T-helper 2 cell treated with Interferon-gamma antibody and Interleukin-4, amounts not matched to agents 5 μg/mL and 100 μg/mL, for 36 hours (primary cell): ENCODE data around the gene CR2.
A peak's percentile ranks its signal among the peaks of the same experiment; 100 is the strongest.
"Not testable (repeated sequence)": the region's sequence is repeated elsewhere in the genome, so short reads cannot be mapped to it uniquely, and the experiment has no call there.

Source experiments
- DNase-seq: peaks from one replicate; pipeline ENCODE4 v3.0.0; 2021; ENCODE audit warnings: low spot score
- H3K27ac Mint-ChIP-seq: one replicate; pipeline ENCODE4 v1.8.0; 2021; ENCODE audit warnings: mild to moderate bottlenecking, mixed read lengths
- H3K27me3 Mint-ChIP-seq: one replicate; pipeline ENCODE4 v1.8.0; 2021; ENCODE audit warnings: low read depth, mixed read lengths
- H3K36me3 Mint-ChIP-seq: one replicate; pipeline ENCODE4 v1.8.0; 2021; ENCODE audit warnings: low read depth, mixed read lengths
- H3K4me1 Mint-ChIP-seq: one replicate; pipeline ENCODE4 v1.8.0; 2021; ENCODE audit warnings: low read depth, mixed read lengths
- H3K4me3 Mint-ChIP-seq: one replicate; pipeline ENCODE4 v1.8.0; 2022; ENCODE audit warnings: mild to moderate bottlenecking, moderate library complexity, mixed read lengths
- H3K9me3 Mint-ChIP-seq: one replicate; pipeline ENCODE4 v1.8.0; 2021; ENCODE audit warnings: mixed read lengths

The CR2 gene

DNA sequence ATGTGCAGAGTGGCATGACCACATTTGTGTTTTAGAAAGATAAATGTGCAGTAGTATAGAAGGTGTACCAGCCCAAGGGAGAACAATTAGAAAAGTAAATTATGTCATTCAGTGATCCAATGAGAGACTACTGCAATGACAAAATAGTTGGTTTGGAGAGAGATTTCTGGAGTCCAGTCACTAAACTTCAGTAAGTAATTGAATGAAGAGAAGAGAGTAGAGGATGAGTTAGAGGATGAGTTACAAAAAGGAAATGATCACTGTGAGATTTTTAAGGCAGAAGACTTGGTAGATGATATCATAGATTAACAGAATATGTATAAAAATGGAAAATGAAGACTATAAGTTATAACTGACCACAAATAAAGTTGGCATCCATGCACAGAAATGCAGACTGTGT is 8.4 kb downstream of the CR2 start:
- Mint-ChIP-seq H3K27me3 (peaks cover 10% of the 10 kb centered on the region), H3K27ac (no peak overlapping the region), H3K9me3 (no peaks in the 10 kb centered on the region), H3K4me3 (no peak overlapping the region), H3K4me1 (peaks cover 28% of the 10 kb centered on the region), H3K36me3 (no peaks in the 10 kb centered on the region)
- no peak for DNase-seq

DNA sequence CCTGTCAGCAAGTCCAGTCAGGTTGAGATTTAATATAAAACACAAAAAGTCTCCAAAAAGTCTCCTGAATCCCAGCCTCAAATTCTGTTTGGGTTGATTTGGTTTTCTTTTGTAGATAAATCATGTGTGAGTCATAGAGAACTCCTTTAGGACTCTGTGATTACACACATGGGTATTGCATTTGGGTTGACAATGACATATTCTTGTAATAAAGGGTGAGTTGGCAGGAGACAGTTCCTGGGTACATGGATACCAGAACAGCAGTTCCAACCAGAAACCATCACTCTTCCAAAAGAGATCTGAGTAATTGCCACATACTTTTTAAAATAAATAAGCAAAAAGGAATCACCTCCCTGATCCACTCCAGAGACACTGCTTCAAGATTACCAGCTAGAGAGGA is 8.9 kb downstream of the CR2 start:
- Mint-ChIP-seq H3K9me3 (no peaks in the 10 kb centered on the region), H3K4me3 (no peak overlapping the region), H3K27ac (no peak overlapping the region), H3K4me1 (peaks cover 28% of the 10 kb centered on the region), H3K27me3 (peaks cover 10% of the 10 kb centered on the region), H3K36me3 (no peaks in the 10 kb centered on the region)
- DNase-seq: no peak

DNA sequence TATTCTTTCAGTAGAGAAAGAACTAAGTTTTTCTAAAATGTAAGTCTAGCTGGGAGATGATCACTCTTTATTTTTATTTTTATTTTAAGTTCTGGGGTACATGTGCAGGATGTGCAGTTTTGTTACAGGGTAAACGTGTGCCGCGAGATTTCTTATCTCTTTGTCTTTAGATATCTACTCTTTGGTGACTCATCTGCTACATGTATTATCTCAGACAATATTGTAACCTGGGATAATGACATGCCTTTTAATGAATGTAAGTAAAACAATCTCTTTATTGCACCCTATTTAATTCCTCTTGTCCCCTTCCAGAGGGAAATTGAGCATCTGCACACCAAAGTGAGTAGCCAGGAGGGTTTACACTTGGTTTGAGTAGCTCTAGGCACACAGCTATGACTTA is 9.4 kb downstream of the CR2 start:
- H3K9me3 Mint-ChIP-seq: no peaks in the 10 kb centered on the region
- peaks cover 12% of the 10 kb centered on the region for H3K27me3 Mint-ChIP-seq
- peaks cover 28% of the 10 kb centered on the region for H3K4me1 Mint-ChIP-seq
- no peak overlapping the region for H3K27ac Mint-ChIP-seq
- no peaks in the 10 kb centered on the region for H3K36me3 Mint-ChIP-seq
- DNase-seq: no peak
- H3K4me3 Mint-ChIP-seq: no peak overlapping the region

DNA sequence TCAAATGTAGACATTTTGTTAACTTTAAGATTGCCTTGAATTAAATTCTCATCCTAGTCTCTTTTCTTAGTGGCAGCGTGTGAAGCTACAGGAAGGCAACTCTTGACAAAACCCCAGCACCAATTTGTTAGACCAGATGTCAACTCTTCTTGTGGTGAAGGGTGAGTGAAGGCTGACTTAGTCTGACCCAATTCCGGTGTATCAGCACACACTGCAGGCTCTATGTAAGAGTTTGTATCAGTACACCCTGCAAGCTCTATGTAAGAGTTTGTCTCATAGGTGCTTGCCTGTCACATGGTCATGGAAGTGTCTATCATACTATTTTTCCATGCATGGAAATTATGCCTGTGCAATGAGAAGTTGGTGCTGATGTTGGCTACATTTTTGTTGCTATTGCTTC is 16.8 kb downstream of the CR2 start:
- Mint-ChIP-seq H3K4me1 (no peaks in the 10 kb centered on the region), H3K27me3 (peaks cover 15% of the 10 kb centered on the region), H3K9me3 (no peaks in the 10 kb centered on the region), H3K4me3 (no peak overlapping the region), H3K36me3 (no peaks in the 10 kb centered on the region), H3K27ac (no peak overlapping the region)
- no peak for DNase-seq

- H3K36me3 Mint-ChIP-seq: no peaks in the 10 kb centered on the region
- no peaks in the 10 kb centered on the region for H3K4me1 Mint-ChIP-seq
- no peak overlapping the region for H3K4me3 Mint-ChIP-seq
- DNase-seq: no peak
- H3K27ac Mint-ChIP-seq: no peak overlapping the region
- peaks cover 10% of the 10 kb centered on the region for H3K27me3 Mint-ChIP-seq
- H3K9me3 Mint-ChIP-seq: no peaks in the 10 kb centered on the region
Measured at GRCh38 chr1:207474210-207474609, 20.1 kb downstream of the CR2 start.

DNA sequence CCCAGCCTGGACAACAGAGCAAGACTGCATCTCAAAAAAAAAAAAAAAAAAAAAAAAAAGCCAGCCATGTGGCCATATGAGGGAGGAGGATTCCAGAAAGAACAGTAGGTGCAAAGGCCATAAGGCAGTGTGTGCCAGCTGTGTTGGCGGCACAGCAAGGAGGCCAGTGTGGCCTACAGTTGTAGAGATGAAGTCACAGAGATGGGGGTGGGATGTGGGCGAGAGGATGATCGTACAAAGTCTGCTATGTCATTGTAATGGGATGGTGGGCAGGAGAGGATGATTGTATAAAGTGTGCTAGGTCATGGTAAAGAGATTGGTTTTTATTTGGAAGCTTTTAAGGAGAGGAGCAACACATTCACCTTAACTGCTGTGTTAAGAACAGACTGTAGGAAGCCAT is 32.1 kb downstream of the CR2 start:
- no peak for DNase-seq
- H3K27ac Mint-ChIP-seq: no peak overlapping the region
- no peak overlapping the region for H3K4me3 Mint-ChIP-seq
- H3K27me3 Mint-ChIP-seq: peaks cover 21% of the 10 kb centered on the region
- H3K4me1 Mint-ChIP-seq: no peaks in the 10 kb centered on the region
- H3K9me3 Mint-ChIP-seq: no peaks in the 10 kb centered on the region
- no peaks in the 10 kb centered on the region for H3K36me3 Mint-ChIP-seq

GRCh38 chr1:207487636-207488035 is 33.5 kb downstream of the CR2 start:
- Mint-ChIP-seq H3K9me3 (no peaks in the 10 kb centered on the region), H3K4me3 (no peak overlapping the region), H3K36me3 (no peaks in the 10 kb centered on the region), H3K27ac (no peak overlapping the region), H3K4me1 (no peaks in the 10 kb centered on the region), H3K27me3 (peaks cover 18% of the 10 kb centered on the region)
- no peak for DNase-seq

GRCh38 chr1:207493212-207493611 is 39.1 kb downstream of the CR2 start:
- Mint-ChIP-seq H3K9me3 (no peaks in the 10 kb centered on the region), H3K27ac (no peak overlapping the region), H3K27me3 (peaks cover 32% of the 10 kb centered on the region), H3K4me1 (peaks cover 11% of the 10 kb centered on the region), H3K4me3 (no peak overlapping the region), H3K36me3 (no peaks in the 10 kb centered on the region)
- no peak for DNase-seq

GRCh38 chr1:207494171-207494570 is 40.0 kb downstream of the CR2 start:
- no peak for DNase-seq
- H3K9me3 Mint-ChIP-seq: no peaks in the 10 kb centered on the region
- H3K27ac Mint-ChIP-seq: no peak overlapping the region
- peaks cover 35% of the 10 kb centered on the region for H3K27me3 Mint-ChIP-seq
- no peak overlapping the region for H3K4me3 Mint-ChIP-seq
- H3K36me3 Mint-ChIP-seq: no peaks in the 10 kb centered on the region
- peaks cover 11% of the 10 kb centered on the region for H3K4me1 Mint-ChIP-seq

DNA sequence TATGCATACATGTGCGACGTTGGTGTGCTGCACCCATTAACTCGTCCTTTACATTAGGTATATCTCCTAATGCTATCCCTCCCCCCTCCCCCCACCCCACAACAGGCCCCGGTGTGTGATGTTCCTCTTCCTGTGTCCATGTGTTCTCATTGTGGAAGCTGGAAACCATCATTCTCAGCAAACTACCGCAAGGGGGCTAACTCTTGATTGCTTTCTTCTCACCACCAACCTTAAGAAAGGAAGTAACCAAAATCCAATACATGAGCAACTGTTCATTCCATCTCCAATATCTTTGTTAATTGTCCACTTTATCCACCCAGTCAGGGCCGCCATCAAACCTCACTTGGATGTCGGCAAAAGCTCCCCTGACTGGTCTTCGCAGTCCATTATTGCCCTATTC is 41.2 kb downstream of the CR2 start:
- not testable (repeated sequence) for H3K36me3 Mint-ChIP-seq

DNA sequence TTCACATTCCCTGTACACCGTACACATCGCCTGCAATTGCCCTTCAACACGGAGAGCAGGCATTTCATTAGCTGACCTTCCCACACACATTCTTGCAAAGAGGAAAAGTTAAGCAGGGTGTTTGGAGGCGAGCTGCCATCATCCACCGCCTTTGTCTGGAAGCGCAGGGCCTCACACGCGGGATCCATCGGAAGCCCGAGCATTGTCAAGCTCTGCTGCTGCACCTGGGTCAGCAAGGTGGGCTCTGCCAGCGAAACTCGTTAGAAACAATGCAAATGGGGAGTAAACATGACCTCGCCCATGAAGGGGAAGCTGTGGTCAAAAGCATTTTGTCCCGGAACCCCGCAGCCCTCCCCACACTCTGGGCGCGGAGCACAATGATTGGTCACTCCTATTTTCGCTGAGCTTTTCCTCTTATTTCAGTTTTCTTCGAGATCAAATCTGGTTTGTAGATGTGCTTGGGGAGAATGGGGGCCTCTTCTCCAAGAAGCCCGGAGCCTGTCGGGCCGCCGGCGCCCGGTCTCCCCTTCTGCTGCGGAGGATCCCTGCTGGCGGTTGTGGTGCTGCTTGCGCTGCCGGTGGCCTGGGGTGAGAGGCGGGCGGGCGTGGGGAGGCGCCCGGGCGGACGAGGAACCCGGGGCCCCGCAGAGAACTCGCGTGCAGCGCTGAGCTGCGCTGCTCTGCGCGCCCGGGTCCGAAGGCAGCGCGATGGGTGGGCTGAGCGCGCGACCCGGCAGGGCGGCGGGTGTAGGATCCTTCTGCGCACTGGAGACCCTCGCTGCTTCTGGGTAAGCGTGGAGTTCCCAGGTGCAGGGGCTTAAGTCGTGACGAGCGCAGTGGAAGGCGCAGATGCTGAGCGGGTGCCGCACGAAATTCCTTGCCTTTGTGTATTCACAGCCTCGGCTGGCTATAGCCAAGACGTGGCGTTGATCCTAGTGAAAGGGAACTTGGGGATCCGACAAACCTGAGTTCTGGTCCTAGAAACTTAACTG is 42.0 kb downstream of the CR2 start, which contains the start of gene CR1:
Gene CR1, plus strand, starts transcription at position 357 of the 992 bp plus-strand sequence. Its CDS starts 111 bp downstream, at position 468.
- H3K4me3 Mint-ChIP-seq: peak within 1 kb of the TSS; percentile 72
- no peak for DNase-seq
- peaks cover 31% of the 10 kb centered on the region for H3K27me3 Mint-ChIP-seq
- peaks cover 11% of the 10 kb centered on the region for H3K4me1 Mint-ChIP-seq
- no peaks in the 10 kb centered on the region for H3K9me3 Mint-ChIP-seq
- no peaks in the 10 kb centered on the region for H3K36me3 Mint-ChIP-seq
- no peak within 1 kb of the TSS for H3K27ac Mint-ChIP-seq

More for the DNA sequence above, 41.2 kb downstream of the CR2 start:
- H3K27me3 Mint-ChIP-seq: peaks cover 31% of the 10 kb centered on the region
- H3K9me3 Mint-ChIP-seq, DNase-seq, H3K27ac Mint-ChIP-seq: not testable (repeated sequence)
- H3K4me1 Mint-ChIP-seq: peaks cover 11% of the 10 kb centered on the region
- H3K4me3 Mint-ChIP-seq: peak overlapping the region; percentile 72

DNA sequence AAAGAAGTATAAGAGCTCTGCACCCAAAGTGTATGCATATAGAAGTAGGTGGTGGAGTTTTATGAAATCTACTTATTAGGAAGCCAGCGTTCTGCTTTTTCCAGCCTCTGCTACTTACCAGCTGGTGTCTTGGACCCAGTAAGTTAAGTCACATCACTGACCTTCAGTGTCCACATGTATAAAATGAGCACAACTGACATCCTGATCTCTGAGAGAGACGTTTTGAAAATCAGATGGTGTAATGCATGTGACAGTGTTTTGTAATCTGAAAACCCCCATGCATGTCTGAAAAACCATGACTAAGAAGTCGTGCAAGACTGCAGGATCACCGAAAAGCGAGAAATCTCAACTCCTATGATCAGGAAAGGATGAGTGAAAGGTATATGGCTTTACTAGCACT is 43.8 kb downstream of the CR2 start:
- Mint-ChIP-seq H3K27ac (no peak overlapping the region), H3K36me3 (no peaks in the 10 kb centered on the region), H3K9me3 (no peaks in the 10 kb centered on the region), H3K4me3 (no peak overlapping the region), H3K4me1 (peaks cover 11% of the 10 kb centered on the region), H3K27me3 (peaks cover 42% of the 10 kb centered on the region)
- no peak for DNase-seq

GRCh38 chr1:207499573-207499972 is 45.4 kb downstream of the CR2 start:
- Mint-ChIP-seq H3K27ac (no peak overlapping the region), H3K27me3 (peaks cover 50% of the 10 kb centered on the region), H3K4me1 (peaks cover 11% of the 10 kb centered on the region), H3K9me3 (no peaks in the 10 kb centered on the region), H3K36me3 (no peaks in the 10 kb centered on the region), H3K4me3 (no peak overlapping the region)
- DNase-seq: peak; percentile 60

DNA sequence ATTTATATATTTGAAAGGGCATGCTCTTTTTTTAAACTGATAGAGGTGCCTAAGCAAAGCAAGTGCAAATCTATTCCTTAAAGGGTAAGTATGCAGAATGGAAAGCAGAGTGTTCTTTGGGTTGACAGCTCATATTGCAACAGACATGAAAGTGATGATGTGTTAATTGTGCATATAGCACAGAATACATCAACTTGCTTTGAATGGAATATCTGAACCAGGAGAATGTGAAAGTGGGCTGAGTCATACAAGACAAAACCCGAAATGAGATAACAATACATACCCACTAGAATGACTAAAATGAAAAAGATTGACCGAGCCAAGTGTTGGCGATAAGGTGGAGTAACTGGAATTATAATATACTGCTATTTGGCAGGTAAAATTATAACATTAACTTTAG is 46.2 kb downstream of the CR2 start:
- H3K4me1 Mint-ChIP-seq: peaks cover 11% of the 10 kb centered on the region
- no peaks in the 10 kb centered on the region for H3K36me3 Mint-ChIP-seq
- DNase-seq: peak; percentile 29
- H3K4me3 Mint-ChIP-seq: no peak overlapping the region
- no peak overlapping the region for H3K27ac Mint-ChIP-seq
- peaks cover 49% of the 10 kb centered on the region for H3K27me3 Mint-ChIP-seq
- H3K9me3 Mint-ChIP-seq: no peaks in the 10 kb centered on the region
